Right lung (tissue), 5 donors: ENCODE results near the gene CCNT1. TPM values are rescaled to one million over a fixed set of nuclear protein-coding genes. Genes with fewer than 3 reads are reported as not detected.
"Not testable (repeated sequence)": the region's sequence is repeated elsewhere in the genome, so short reads cannot be mapped to it uniquely, and the experiment has no call there.

ENCODE experiments used
- DNase-seq, 2 donors: peaks; one replicate each; pipeline ENCODE4 v3.0.0-alpha.2; 2013
- polyA plus RNA-seq, 5 donors: library from polyadenylated mRNA; unstranded; fragments of 120-200 nt; gene quantifications; one replicate each; pipeline versions ENCODE4 v1.2.1 to v1.2.3, GENCODE V29; 2013; ENCODE audit warnings: inconsistent platforms in 1 of 5, low replicate concordance in 1 of 5; ENCODE audit not compliant: insufficient read length in 5 of 5, insufficient read depth in 1 of 5

Gene CCNT1
- polyA plus RNA-seq, 5 donors = 24.0 to 35.7 (median 30.6) TPM

DNA sequence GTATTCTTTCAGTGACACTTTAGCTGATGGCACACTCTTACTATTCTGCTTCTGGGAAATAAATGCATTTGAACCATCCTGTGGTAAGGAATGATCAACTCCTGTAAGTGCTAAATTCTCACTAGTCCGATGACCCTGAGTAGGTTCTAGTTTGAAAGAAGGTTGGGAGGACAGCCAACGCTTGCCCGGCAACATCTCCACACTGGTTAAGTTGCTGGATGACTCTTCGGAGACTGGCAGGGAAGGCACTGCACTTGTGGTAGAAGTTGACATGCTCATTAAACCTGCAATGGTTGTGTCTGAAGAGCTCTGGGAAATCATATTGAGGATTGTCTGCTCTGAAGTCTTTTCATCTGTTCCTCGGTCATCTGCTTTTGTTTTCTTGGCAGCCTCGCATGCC lies 22.5 kb downstream of the CCNT1 start:
- DNase-seq = no peak

DNA sequence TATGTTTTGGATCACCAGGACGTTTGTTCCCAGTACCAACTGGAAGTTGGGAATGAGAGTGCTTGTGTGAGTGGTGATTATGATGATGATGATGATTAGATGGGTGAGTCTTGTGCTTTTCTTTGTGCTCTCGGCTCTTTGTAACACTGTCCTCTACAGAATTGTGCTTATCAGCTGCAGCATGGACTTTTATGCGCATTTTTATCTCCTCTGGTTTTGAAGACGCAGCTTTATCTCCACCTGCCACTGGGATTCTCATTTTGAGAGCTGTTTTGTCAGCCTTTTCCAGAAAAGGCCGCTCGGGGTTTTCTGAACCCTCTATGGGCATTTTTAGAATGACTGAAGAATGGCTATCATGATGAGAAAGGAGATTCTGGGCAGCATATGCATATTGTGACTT lies 22.9 kb downstream of the CCNT1 start:
- DNase-seq = no peak

DNA sequence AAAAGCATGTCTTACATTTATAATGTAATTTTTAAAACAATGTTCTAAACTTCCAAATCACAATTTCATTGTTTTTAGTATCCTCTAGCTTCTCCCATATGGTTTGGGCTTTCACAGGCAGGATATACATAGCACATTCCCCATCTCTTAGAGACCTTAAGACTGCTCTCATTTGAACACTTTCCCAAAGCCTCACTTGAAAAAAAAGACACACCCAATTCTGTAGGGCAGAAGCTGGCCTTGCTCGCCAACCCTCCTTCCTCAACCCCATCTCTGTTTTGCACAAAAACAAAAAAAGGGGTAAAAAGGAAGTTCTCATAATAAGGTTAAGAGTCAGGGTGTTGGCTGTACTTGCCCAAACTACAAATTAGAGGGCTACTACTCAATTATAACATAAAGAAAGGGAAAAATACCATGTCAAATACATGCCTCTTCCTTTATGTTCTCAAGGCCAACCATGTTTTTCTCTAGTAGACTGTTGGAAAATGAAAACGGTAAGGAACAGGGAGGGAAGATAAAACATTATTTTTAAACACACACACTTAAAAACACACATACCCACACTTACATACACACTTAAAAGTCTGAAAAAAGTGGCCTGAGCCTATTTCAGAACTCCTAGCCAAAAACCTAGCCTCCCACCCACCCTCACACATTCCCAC lies 24.6 kb downstream of the CCNT1 start:
- DNase-seq = no peak

DNA sequence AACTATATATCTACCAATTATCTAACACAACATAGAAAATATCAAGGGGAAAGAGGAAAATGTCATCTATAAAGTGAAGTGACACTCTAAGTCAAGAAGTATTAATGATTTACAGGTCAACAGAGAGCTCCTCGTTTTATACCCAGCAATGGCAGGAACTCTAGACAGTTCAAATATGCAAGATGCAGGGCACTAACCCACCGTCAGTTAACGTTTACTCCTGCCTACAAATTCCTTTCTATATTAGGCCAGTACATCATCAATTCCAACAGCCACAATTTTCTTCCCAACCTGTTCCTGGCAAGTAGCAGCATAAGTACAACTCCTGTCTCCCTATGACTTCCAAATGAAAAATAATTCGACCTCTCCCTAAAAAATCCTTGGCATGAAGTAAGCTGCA lies 25.5 kb downstream of the CCNT1 start:
- DNase-seq = no peak

DNA sequence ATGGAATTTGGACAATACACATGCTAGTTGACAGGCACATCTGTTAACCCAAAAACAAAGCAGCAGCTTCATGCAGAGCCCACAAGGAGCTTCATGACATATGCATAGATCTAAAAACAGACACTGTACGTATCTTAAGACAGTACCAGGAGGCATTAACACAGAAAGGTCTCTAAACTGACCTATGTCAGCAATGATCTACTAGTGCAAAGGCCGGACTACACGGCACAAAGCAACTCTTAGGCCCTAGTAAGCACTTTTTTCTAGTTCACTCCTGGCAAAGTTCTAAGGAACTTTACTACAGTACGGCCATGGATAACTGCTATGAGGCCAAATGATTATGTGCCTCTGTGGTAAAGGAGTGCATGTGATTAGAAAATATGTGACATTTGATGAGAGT lies 26.1 kb downstream of the CCNT1 start:
- DNase-seq = no peak

DNA sequence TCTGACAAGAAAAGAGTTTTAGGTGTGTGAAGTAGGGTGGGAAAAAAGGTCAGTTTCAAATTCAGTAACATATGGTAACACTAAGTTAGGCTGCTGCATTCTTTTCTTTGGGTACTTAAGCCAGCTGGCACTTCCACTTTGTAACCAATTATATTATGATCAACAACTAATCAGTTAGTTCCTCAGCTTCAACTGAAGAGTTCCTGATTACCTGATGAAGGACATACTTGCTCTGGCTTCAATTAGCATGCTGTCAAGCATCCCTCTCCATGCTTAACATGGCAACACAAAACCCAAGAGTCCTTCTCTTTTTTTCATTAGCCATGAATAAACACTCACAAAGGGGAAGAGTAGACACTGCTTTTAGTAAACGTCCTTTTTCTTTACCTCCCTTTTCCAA lies 27.7 kb downstream of the CCNT1 start:
- peak; percentile 32 to 48 for DNase-seq

DNA sequence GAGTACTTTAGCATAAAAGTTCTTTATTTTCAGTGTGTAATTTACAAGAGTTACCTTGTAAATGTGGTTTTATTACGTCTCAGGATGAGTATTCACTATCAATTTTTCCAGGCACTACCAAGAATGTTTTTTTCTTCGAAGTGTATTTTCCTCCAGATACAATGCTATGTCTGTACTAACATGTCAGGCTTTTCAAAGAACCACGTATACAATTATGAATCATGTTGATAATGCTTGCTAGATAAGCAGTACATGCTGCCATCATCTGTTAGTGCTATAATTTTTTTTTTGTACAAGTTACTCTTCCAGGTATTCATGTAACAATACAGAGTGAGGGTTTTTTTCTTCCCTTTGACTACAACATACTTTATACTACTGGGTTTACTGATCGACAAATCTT lies 28.9 kb downstream of the CCNT1 start:
- no peak for DNase-seq

DNA sequence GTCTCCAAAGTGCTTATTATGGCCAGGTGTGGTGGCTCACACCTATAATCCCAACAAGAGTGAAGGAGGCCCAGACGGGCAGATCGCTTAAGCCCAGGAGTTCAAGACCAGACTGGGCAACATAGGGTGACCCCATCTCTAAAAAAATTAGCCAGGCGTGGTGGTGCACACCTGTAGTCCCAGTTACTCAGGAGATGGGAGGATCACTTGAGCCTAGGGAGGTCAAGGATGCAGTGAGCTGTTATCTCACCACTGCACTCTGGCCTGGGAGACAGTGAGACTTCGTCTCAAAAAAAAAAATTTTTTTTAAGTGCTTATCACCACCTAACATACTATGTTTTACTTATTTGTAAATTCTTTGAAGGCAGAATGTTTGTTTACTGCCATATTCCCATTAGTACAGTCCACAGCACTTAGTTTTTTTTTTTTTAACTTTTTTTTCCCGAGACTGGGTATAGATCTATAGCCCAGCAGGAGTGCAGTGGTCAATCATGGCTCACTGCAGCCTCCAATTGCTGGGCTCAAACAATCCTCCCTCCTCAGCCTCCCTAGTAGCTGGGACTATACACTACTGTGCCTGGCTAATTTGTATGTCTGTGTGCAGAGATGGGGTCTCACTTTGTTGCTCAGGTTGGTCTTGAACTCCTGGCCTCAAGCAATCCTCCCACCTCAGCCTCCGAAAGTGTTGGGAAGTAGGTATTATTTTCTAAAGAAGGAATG lies 29.7 kb downstream of the CCNT1 start:
- no peak for DNase-seq

DNA sequence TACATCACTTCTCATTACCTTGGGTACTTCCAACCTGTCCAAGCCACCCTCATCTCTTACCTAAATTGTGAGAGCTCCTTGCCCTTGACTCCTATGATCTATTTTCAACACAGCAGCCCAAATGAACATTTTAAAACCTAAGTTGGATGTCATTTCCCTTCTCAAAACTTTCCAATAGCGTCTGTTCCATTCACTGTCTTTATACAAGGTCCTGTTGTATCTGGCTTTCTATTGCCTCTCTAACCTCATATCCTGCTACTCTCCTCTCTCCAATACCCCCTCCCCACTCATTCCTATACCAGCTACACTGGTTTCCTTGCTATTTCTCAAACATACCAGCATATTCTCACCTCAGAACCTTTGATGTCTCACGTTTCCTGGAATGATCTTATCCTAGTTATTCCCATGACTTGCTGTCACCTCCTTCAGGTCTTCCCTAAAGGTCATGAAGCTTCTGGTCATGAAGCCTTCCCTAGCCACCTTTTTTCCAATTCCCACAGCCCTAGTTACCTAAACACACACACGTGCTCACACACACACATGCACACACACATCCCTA lies 30.4 kb downstream of the CCNT1 start:
- DNase-seq = no peak

DNA sequence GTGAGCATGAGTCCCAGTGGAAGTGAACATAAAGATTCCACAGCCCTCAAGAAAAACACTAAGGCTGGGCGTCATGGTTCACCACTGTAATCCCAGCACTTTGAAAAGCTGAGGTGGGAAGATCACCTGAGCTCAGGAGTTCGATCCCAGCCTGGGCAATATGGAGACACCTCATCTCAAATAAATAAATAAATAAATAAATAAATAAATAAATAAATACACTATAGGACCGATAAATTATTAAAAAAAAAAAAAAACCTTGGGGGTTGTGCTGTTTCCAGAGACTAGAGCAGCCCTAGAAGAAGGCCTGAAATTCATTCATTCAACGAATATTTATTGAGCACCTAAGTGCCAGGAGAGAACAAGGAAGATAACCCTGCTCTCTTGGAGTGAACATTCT lies 33.0 kb downstream of the CCNT1 start:
- DNase-seq = no peak

DNA sequence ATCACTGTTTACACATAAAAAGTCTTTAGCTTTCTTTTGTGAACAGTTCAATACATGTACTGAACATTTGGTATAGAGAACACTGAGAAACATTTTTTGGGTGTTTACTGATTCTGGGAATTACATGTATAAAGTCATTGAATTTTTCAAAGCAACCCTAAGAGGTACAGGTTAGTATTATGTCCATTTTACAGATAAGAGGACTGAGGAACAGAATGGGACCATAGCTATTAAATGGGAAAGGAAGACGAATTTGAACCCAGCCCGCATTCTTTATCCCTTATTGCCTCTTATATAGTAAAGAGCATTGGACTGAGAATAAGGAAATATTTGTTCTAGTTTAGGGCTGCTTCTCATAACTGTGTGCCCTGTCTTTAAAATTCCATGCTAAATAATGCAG lies 33.6 kb downstream of the CCNT1 start:
- no peak for DNase-seq

DNA sequence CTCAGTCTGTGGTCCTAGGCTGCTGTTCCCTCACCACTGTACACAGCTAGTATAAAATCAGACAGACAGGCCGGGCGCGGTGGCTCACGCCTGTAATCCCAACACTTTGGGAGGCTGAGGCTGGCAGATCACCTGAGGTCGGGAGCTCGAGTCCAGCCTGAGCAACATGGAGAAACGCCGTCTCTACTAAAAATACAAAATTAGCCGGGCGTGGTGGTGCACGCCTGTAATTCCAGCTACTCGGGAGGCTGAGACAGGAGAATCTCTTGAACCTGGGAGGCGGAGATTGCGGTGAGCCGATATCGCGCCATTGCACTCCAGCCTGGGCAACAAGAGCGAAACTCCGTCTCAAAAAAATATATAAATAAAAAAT lies 34.0 kb downstream of the CCNT1 start:
- not testable (repeated sequence) for DNase-seq

DNA sequence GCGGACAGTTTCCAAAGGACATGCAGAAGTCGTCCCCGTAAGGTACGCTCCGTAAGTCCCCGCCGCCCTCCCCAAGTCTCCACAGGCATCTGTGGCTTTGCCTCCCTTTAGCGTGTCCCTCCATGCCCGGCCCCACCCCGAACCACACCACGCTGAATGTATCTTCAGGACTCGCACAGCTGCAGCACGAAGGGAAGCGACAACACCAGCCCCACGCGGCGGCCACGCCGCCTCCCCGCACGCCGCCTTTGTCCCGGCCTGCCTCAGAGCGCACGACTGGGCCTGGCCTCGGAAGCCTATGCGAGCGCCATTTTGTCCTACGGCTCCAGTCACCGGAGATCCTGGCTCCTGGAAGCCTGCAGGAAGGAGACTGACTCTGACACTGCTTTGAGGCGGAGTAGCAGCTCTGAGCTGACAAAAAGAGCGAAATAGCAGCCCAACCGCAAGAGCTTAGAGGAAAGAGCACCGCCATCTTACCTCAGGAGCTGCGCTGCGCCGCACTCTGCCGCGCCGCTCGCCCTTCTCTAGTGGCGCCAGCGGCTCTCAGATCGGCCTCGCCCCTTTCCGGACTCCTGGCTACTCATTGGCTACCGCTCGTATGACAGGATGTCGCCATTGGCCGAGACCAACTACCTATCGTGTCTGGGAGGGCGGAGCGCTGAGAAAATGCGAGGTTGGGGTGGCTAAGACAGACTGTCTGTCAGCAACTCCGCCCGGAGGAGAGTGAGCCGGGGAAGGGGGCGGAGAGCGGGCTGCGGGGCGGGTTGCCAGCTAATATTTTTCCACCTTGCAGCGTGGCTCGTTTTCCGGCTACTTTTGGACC lies 34.6 kb downstream of the CCNT1 start, which contains the start of gene KANSL2:
Gene KANSL2, minus strand, starts transcription at position 529 of the 823 bp plus-strand sequence. CDS start 606 bp downstream, outside the sequence.
- DNase-seq = peak; percentile 94 to 96

DNA sequence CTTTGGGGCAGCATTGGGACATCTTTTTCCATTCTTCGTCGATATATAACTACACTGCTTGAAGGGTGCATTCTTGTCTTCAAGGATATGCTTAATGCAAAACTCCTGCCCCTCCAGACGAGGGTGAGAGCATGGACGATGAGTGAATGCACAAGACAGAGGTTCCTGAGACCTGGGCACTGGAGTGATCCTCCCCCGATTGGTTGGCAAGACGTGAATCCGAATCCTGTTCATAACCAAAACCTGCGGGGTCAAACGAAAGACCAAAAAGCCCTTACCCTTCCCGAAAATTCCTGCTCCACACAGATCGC lies 35.2 kb downstream of the CCNT1 start:
- no peak for DNase-seq

DNA sequence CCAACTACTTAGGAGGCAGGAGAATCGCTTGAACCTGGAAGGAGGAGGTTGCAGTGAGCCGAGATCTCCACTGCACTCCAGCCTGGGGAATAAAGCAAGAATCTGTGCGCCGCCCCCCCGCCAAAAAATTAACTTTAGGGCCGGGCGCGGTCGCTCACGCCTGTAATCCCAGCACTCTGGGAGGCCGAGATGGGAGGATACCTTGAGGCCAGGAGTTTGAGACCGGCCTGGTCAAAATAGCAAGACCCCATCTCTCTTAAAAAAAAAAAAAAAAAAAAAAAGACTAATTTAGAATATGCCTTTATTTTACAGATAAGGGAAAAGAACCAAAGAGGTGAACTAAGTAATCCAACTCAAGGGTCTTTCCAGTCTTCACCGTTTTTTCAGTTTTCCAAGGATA lies 35.6 kb downstream of the CCNT1 start:
- no peak for DNase-seq

DNA sequence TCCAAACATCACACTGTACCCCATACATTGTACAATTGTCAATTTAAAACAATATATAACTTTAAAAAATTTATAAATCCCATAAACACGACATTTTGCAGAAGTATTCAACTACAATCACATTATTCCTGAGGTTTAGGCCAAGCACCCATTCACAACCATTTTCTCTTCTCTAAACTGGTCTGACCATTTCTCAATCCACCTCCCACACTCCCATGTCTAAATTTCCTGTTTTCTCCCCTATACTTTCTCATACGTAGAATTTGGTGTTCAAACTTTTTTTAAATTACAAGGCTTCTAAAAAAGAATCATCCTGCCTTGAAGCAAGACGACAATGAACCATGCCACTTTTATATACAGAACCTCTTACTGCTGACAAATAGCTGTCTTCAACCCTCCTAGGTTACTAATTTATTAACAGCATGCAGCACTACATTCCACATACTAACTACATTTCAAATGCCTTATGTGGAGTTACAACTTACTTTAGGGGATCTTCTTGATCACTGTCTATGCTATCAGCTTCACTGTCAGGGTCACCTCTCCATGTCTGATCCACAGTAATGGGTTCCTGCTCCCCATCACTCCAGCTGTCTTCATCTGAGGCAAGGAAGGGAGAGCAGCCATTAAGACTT lies 37.8 kb downstream of the CCNT1 start:
- DNase-seq = no peak

DNA sequence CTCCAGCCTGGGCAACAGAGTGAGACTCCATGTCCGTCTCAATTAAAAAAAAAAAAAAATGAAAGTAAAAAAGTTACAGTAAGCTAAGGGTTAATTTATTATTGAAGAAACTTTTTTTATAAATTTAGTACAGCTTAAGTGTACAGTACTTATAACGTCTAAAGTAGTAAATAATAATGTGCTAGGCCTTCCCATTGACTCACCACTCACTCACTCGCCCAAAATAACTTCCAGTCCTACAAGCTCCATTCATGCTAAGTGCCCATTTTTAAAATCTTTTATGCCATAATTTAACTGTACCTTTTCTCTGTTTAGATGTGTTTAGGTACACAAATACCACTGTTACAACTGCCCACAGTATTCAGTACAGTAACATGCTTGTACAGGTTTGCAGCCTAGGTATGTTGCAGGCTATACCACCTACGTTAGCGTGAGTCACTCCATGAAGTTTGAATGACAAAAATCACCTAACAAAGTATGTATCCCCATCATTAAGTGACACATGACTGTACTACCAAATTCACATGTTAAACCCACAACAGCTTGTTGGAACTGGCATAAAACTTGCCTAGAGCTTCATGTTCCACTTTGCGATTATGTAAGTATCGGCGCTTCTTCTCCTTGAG lies 45.2 kb downstream of the CCNT1 start:
- no peak for DNase-seq

DNA sequence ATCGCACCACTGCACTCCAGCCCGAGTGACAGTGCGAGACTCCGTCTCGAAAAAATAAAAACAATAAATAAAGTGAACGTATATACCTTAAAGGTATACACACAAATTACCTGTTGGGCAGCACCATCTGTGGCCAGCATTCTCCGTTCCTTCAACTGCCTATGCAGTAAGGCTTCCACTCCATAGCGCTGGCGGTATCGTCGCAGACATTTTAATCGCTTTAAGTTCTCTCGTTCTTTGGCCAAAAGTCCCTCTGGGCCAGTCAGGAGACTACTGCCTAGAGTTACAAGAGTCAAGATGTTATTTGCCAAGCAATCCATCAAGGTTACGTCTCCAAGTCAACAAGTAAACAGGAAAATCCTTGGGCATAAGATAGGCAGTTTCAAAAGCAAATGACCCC lies 47.5 kb downstream of the CCNT1 start:
- DNase-seq = no peak

DNA sequence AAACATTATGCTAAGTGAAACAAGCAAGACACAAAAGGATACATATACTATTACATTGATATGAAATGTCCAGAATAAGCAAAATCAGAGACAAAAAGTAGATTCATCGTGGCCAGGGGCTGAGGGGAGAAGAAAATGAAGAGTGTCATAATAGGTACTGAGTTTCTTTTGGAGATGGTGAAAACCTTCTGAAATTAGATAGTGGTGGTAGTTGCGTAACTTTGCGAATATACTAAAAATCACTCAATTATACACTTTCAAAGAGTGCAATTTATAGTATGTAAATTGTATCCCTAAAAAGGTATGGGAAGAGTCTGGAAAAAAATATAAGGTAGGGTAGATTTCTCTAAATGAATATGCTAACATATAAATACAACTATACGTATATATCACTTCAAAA lies 56.6 kb downstream of the CCNT1 start:
- no peak for DNase-seq

DNA sequence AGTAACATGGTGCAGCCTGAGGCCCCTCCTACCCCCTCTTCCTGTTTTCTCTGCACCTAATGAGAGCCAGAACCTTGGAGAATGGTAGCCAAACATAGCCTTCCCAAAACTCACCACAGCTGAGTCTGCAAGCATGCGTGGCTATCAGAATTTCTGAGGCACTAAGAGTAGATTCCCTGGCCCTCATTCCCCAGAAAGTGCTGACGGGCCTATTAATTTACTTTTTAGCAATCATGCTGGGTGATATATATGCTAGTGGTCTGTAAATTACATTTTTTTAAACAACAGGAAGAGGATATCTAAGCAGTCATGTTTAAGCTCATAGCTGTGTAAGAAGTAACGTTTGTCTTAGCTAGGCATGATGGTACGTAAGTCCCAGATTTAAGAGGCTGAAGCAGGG lies 64.8 kb downstream of the CCNT1 start:
- no peak for DNase-seq

DNA sequence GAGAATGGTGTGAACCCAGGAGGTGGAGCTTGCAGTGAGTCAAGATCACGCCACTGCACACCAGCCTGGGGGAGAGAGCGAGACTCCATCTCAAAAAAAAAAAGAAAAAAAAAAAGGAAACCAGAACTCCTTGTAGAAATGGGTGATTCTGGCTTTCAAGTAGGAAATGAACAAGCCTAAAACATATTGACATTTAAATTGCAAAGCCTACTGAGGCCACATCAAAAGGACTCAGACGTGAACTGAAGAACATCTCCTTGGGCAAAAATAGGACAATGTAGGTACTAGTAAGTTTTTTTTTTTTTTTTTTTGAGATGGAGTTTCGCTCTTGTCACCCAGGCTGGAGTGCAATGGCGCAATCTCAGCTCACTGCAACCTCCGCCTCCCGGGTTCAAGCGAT lies 71.2 kb downstream of the CCNT1 start:
- not testable (repeated sequence) for DNase-seq

DNA sequence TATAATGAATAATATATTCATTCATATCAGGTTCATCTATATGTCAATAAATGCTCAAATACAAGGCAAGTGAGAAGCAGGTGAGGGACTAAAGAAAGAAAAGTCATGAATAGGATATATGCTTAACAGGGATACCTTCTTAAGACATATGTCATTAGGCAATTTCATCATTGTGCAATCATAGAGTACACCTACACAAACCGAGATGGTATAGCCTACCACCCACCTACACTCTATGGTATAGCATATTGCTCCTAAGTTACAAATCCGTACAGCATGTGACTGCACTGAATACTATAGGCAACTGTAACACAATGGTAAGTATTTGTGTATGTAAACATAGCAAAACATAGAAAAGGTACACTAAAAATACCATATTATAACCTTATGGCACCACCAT lies 73.5 kb downstream of the CCNT1 start:
- DNase-seq = no peak
